ENCODE results near the gene RNF220. TPM values are rescaled to one million over a fixed set of nuclear protein-coding genes. Genes with fewer than 3 reads are reported as not detected.

Gene RNF220
- total RNA-seq, 6 experiments from 2014 or later = 19.2 to 57.9 (median 23.0) TPM

GRCh38 chr1:44553127-44553758 is 148.2 kb downstream of the RNF220 start:
- ATAC-seq (no peak), DNase-seq (no peak)
- Histone ChIP-seq H3K36me3 (no peaks in the 10 kb centered on the region), H3K4me3 (no peak overlapping the region), H3K27me3 (no peaks in the 10 kb centered on the region), H3K9me3 (no peaks in the 10 kb centered on the region), H3K27ac (no peak overlapping the region), H3K4me1 (no peaks in the 10 kb centered on the region)
- no peak for TF ChIP-seq CTCF (IDR thresholded peaks at IDR 0.05)
- TF ChIP-seq POLR2A (IDR thresholded peaks at IDR 0.05) = no peak
- intact Hi-C loops (cut with DNase I) = no loop called here
- WGBS (ENCODE audit: insufficient coverage, low coverage, low lambda C conversion rate, missing lambda C conversion rate) = 34% methylated on average over 3 of the region's 3 CpGs

GRCh38 chr1:44553771-44554170 is 148.7 kb downstream of the RNF220 start:
- WGBS (ENCODE audit: insufficient coverage, low coverage, low lambda C conversion rate, missing lambda C conversion rate) = 54% methylated on average over 6 of the region's 6 CpGs
- H3K9me3 ChIP-seq = no peaks in the 10 kb centered on the region
- H3K36me3 ChIP-seq = no peaks in the 10 kb centered on the region
- no peak for TF ChIP-seq POLR2A (IDR thresholded peaks at IDR 0.05)
- TF ChIP-seq CTCF (IDR thresholded peaks at IDR 0.05) = no peak
- no peaks in the 10 kb centered on the region for H3K4me1 ChIP-seq
- DNase-seq = no peak
- no peaks in the 10 kb centered on the region for H3K27me3 ChIP-seq
- intact Hi-C loops (cut with DNase I) = no loop called here
- H3K4me3 ChIP-seq = no peak overlapping the region
- no peak for ATAC-seq
- no peak overlapping the region for H3K27ac ChIP-seq

- no peak for DNase-seq
- H3K4me1 ChIP-seq = no peaks in the 10 kb centered on the region
- H3K9me3 ChIP-seq = no peaks in the 10 kb centered on the region
- no peaks in the 10 kb centered on the region for H3K36me3 ChIP-seq
- ATAC-seq = no peak
- no peak overlapping the region for H3K4me3 ChIP-seq
- TF ChIP-seq CTCF (IDR thresholded peaks at IDR 0.05) = no peak
- TF ChIP-seq POLR2A (IDR thresholded peaks at IDR 0.05) = no peak
- no peak overlapping the region for H3K27ac ChIP-seq
- H3K27me3 ChIP-seq = no peaks in the 10 kb centered on the region
- intact Hi-C loops (cut with DNase I) = no loop called here
- 35% methylated on average over 2 of the region's 2 CpGs for WGBS (ENCODE audit: insufficient coverage, low coverage, low lambda C conversion rate, missing lambda C conversion rate)
Observed at GRCh38 chr1:44554706-44555105, 149.7 kb downstream of the RNF220 start.

- no peaks in the 10 kb centered on the region for H3K4me1 ChIP-seq
- 51% methylated on average over 6 of the region's 6 CpGs for WGBS (ENCODE audit: insufficient coverage, low coverage, low lambda C conversion rate, missing lambda C conversion rate)
- H3K27me3 ChIP-seq = no peaks in the 10 kb centered on the region
- no peak for TF ChIP-seq POLR2A (IDR thresholded peaks at IDR 0.05)
- TF ChIP-seq CTCF (IDR thresholded peaks at IDR 0.05) = no peak
- no peak overlapping the region for H3K27ac ChIP-seq
- H3K36me3 ChIP-seq = no peaks in the 10 kb centered on the region
- H3K4me3 ChIP-seq = no peak overlapping the region
- DNase-seq = no peak
- ATAC-seq = no peak
- intact Hi-C loops (cut with DNase I) = no loop called here
- H3K9me3 ChIP-seq = no peaks in the 10 kb centered on the region
Observed at GRCh38 chr1:44557778-44558177, 152.7 kb downstream of the RNF220 start.

- Histone ChIP-seq H3K36me3 (no peaks in the 10 kb centered on the region), H3K4me3 (no peak overlapping the region), H3K27me3 (no peaks in the 10 kb centered on the region), H3K9me3 (no peaks in the 10 kb centered on the region), H3K4me1 (no peaks in the 10 kb centered on the region), H3K27ac (no peak overlapping the region)
- ATAC-seq = no peak
- no peak for DNase-seq
- intact Hi-C loops (cut with DNase I) = no loop called here
- WGBS (ENCODE audit: insufficient coverage, low coverage, low lambda C conversion rate, missing lambda C conversion rate) = 62% methylated on average over 5 of the region's 6 CpGs
- TF ChIP-seq POLR2A (IDR thresholded peaks at IDR 0.05) (no peak), CTCF (IDR thresholded peaks at IDR 0.05) (no peak)
Observed at GRCh38 chr1:44558883-44559282, 153.8 kb downstream of the RNF220 start.
